ENCODE results near the gene NOVA2. TPM values are rescaled to one million over a fixed set of nuclear protein-coding genes. Genes with fewer than 3 reads are reported as not detected.

NOVA2 gene
- total RNA-seq, 1 experiment from 2014 or later, result 0.35 TPM

DNA sequence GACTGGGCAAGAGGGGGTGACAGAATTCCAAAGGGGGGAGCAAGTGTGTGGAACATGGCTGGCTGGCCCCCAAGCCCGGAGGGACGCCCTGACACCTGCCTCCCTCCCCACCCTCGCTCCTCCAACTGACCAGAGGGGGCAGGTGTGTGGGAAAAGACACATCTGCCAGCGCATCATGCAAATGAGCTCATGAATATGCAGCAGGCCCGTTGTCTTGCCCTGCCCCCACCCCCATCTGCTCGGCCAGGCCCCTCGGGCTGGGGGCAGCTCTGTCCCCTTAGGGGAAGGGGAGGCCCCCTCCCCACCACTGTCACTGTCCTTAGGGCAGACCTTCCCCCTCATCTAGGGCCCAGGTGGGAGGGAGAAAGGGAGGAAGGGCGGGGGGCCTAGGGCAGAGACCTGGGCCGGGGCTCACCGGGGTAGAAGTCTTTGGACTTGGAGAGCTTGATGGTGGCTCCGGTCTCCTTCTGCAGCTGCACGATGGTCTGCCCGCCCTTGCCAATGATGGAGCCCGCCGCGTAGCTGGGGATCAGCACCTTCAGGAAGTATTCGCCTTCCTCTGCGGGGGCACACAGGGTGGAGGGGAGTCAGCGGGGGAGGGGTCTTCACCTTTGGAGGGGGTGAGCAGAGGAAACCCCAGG lies 12.9 kb downstream of the NOVA2 start:
- peak overlapping the region; percentile 22; the same call in 1 of the 2 replicates for H3K4me3 ChIP-seq (ENCODE audit: insufficient read depth, low read depth, low read length)

GRCh38 chr19:45959517-45960025 lies 14.1 kb downstream of the NOVA2 start:
- no peak for DNase-seq
- H3K27me3 ChIP-seq (ENCODE audit: control insufficient read depth, insufficient read depth, low read length), result peaks cover 10% of the 10 kb centered on the region; the same call in 1 of the 2 replicates
- no peak overlapping the region for H3K4me3 ChIP-seq (ENCODE audit: insufficient read depth, low read depth, low read length)
- peaks cover 7% of the 10 kb centered on the region for H3K36me3 ChIP-seq (replicated peaks; ENCODE audit: control insufficient read depth, insufficient read depth, low read length)

More for the DNA sequence above, 12.9 kb downstream of the NOVA2 start:
- H3K36me3 ChIP-seq (replicated peaks; ENCODE audit: control insufficient read depth, insufficient read depth, low read length), result peaks cover 7% of the 10 kb centered on the region
- DNase-seq, result peak; percentile 95
- H3K27me3 ChIP-seq (ENCODE audit: control insufficient read depth, insufficient read depth, low read length), result peaks cover 10% of the 10 kb centered on the region; the same call in 1 of the 2 replicates

DNA sequence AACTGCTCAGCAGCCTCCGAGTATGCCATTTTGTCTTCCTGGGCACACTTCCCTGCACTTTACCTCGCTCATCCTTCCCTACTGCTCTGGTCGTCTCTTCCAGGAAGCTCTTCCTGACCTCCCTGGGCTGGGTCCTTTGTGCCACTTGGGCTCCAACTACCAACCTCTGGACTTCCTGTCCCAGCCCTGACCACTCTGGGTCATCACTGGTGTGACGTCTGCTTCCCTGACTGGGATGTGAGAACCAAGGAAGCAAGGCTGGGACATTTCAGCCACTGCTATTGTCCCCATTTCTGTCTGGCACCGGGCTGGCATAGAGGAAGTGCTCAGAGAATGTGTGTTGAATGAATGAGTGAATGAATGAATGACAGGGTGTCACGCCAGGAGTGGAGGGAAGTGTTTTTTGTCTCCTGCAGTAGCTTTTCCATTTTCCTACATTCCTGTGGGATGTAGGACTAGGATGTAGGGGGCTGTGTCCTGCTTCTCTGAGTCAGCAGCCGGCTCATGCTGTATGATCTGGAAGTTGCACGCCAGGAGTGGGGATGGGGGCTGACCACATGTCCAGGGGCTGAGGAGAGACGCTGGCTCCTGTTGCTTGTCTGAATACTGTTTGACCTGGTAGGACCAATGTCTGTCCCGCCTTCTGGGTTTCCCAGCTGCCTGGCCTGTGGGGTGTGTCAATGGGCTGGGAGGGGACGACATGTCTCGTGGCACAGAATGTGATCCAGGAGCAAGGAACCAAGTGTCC lies 14.7 kb downstream of the NOVA2 start:
- Histone ChIP-seq H3K4me3 (ENCODE audit: insufficient read depth, low read depth, low read length) (no peak overlapping the region), H3K36me3 (replicated peaks; ENCODE audit: control insufficient read depth, insufficient read depth, low read length) (peaks cover 7% of the 10 kb centered on the region), H3K27me3 (ENCODE audit: control insufficient read depth, insufficient read depth, low read length) (peaks cover 10% of the 10 kb centered on the region; the same call in 1 of the 2 replicates)
- no peak for DNase-seq

GRCh38 chr19:45958320-45958719 lies 15.3 kb downstream of the NOVA2 start:
- no peak overlapping the region for H3K4me3 ChIP-seq (ENCODE audit: insufficient read depth, low read depth, low read length)
- H3K36me3 ChIP-seq (replicated peaks; ENCODE audit: control insufficient read depth, insufficient read depth, low read length), result peaks cover 7% of the 10 kb centered on the region
- peaks cover 10% of the 10 kb centered on the region; the same call in 1 of the 2 replicates for H3K27me3 ChIP-seq (ENCODE audit: control insufficient read depth, insufficient read depth, low read length)
- no peak for DNase-seq

DNA sequence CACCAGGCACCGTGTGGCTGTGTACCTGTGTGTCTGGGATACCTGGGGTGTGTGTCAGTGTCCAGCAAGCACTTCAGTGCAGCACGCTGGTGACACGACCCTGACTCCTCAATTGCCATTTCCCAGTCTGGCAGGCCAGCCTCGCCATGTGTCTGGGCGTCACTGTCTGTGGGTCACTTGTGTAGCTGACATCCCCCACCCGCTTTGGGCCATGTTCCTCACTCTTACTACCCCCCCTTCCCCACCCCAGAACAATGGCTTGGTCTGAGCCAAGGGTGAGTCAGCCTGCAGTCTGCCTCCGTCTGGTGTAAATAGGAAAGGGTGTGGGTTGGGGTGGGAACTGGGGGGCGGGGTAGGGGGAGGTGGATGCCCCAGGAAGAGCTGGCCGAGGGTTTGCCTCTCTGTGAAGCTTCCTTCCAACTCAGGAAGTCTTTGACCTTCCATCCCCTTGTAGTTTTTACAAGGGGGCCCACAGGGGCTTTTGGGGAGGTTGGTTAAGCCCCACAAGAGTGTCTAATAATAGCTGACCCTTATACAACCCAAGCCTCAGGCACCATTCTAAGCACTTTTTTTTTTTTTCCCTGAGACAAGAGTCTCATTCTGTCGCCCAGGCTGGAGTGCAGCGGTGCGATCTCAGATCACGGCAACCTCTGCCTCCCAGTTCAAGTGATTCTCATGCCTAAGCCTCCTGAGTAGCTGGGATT lies 17.6 kb downstream of the NOVA2 start:
- peaks cover 7% of the 10 kb centered on the region for H3K36me3 ChIP-seq (replicated peaks; ENCODE audit: control insufficient read depth, insufficient read depth, low read length)
- peaks cover 6% of the 10 kb centered on the region; the same call in 1 of the 2 replicates for H3K27me3 ChIP-seq (ENCODE audit: control insufficient read depth, insufficient read depth, low read length)
- DNase-seq, result no peak
- no peak overlapping the region for H3K4me3 ChIP-seq (ENCODE audit: insufficient read depth, low read depth, low read length)

GRCh38 chr19:45954156-45954555 lies 19.5 kb downstream of the NOVA2 start:
- Histone ChIP-seq H3K27me3 (ENCODE audit: control insufficient read depth, insufficient read depth, low read length) (peaks cover 4% of the 10 kb centered on the region; the same call in 1 of the 2 replicates), H3K36me3 (replicated peaks; ENCODE audit: control insufficient read depth, insufficient read depth, low read length) (peaks cover 7% of the 10 kb centered on the region), H3K4me3 (ENCODE audit: insufficient read depth, low read depth, low read length) (no peak overlapping the region)
- DNase-seq, result peak; percentile 67

GRCh38 chr19:45953676-45954075 lies 20.0 kb downstream of the NOVA2 start:
- Histone ChIP-seq H3K36me3 (replicated peaks; ENCODE audit: control insufficient read depth, insufficient read depth, low read length) (peaks cover 4% of the 10 kb centered on the region), H3K27me3 (ENCODE audit: control insufficient read depth, insufficient read depth, low read length) (no peaks in the 10 kb centered on the region; the same call in 1 of the 2 replicates), H3K4me3 (ENCODE audit: insufficient read depth, low read depth, low read length) (no peak overlapping the region)
- DNase-seq, result no peak

DNA sequence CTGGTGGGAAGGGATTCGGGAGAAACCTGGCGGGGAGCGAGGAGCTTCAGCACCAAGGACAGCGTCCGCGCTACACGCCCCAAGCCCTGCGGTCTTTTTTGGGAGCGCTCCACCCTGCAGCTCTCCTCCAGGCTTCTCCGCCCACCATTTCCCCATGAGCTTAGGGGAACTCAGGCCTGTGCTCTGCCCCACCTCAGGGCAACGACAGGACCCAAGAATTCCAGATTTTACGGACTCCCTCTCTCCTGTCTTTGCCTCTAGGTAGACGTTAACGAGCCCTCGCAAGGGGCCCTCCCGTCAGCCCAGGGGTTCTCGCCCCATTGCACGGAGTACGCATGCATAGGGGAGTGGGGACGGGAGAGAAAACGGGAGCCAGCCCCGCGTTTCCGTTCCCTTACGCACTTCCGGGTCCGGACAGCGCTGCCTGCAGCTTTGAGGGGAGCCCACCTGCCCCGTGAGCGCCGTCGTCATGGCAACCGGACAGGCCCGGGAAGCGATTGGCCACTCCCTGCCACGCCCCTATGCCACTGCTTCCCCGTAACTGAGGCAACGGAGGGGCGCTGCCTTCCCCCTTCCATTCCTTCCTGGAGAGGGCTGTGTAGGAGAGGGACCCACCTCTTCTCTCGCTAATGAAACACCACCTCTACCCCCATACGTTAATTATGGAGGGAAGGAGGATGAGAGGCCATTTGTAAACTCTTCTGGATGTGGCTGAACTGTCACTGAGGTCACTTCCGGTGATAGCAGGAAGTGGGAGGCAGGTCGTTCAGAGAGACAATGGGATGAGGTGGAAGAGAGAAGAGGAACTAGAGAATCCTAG lies 20.8 kb downstream of the NOVA2 start:
- H3K4me3 ChIP-seq (ENCODE audit: insufficient read depth, low read depth, low read length), result peak overlapping the region; percentile 62
- no peaks in the 10 kb centered on the region; the same call in 1 of the 2 replicates for H3K36me3 ChIP-seq (replicated peaks; ENCODE audit: control insufficient read depth, insufficient read depth, low read length)
- DNase-seq, result peak; percentile 98
- H3K27me3 ChIP-seq (ENCODE audit: control insufficient read depth, insufficient read depth, low read length), result no peaks in the 10 kb centered on the region; the same call in 1 of the 2 replicates

DNA sequence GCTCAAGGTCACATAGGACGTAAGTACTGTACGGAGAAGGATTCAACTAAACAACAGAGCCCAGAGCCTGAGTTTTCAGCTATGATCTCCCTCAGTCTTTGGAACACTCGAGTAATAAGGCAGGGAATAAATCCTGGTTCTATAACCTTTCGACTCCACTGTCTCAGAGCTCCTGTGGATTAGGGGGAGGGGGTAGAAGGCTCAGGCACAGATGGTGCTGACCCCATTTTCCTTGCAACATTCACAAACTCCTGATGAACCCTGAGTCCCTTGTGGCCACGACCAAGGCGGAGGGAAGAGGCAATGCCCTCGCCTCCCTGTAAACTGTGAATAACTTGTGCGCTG lies 21.4 kb downstream of the NOVA2 start:
- H3K4me3 ChIP-seq (ENCODE audit: insufficient read depth, low read depth, low read length), result peak overlapping the region; percentile 62; the same call in 1 of the 2 replicates
- no peak for DNase-seq
- no peaks in the 10 kb centered on the region; the same call in 1 of the 2 replicates for H3K36me3 ChIP-seq (replicated peaks; ENCODE audit: control insufficient read depth, insufficient read depth, low read length)
- H3K27me3 ChIP-seq (ENCODE audit: control insufficient read depth, insufficient read depth, low read length), result no peaks in the 10 kb centered on the region; the same call in 1 of the 2 replicates

- Histone ChIP-seq H3K4me3 (ENCODE audit: insufficient read depth, low read depth, low read length) (no peak overlapping the region), H3K27me3 (ENCODE audit: control insufficient read depth, insufficient read depth, low read length) (no peaks in the 10 kb centered on the region; the same call in 1 of the 2 replicates), H3K36me3 (replicated peaks; ENCODE audit: control insufficient read depth, insufficient read depth, low read length) (no peaks in the 10 kb centered on the region)
- DNase-seq, result no peak
These were observed 25.7 kb downstream of the NOVA2 start for GRCh38 chr19:45947926-45948325.

- Histone ChIP-seq H3K36me3 (replicated peaks; ENCODE audit: control insufficient read depth, insufficient read depth, low read length) (peaks cover 1% of the 10 kb centered on the region; the same call in 1 of the 2 replicates), H3K4me3 (ENCODE audit: insufficient read depth, low read depth, low read length) (no peak overlapping the region), H3K27me3 (ENCODE audit: control insufficient read depth, insufficient read depth, low read length) (peaks cover 4% of the 10 kb centered on the region; the same call in 1 of the 2 replicates)
- DNase-seq, result peak; percentile 44
These were observed 33.2 kb downstream of the NOVA2 start for GRCh38 chr19:45940515-45940805.

GRCh38 chr19:45939792-45940514 lies 33.7 kb downstream of the NOVA2 start:
- peak; percentile 50 for DNase-seq
- peaks cover 9% of the 10 kb centered on the region; the same call in 1 of the 2 replicates for H3K27me3 ChIP-seq (ENCODE audit: control insufficient read depth, insufficient read depth, low read length)
- H3K36me3 ChIP-seq (replicated peaks; ENCODE audit: control insufficient read depth, insufficient read depth, low read length), result peaks cover 1% of the 10 kb centered on the region; the same call in 1 of the 2 replicates
- H3K4me3 ChIP-seq (ENCODE audit: insufficient read depth, low read depth, low read length), result no peak overlapping the region

DNA sequence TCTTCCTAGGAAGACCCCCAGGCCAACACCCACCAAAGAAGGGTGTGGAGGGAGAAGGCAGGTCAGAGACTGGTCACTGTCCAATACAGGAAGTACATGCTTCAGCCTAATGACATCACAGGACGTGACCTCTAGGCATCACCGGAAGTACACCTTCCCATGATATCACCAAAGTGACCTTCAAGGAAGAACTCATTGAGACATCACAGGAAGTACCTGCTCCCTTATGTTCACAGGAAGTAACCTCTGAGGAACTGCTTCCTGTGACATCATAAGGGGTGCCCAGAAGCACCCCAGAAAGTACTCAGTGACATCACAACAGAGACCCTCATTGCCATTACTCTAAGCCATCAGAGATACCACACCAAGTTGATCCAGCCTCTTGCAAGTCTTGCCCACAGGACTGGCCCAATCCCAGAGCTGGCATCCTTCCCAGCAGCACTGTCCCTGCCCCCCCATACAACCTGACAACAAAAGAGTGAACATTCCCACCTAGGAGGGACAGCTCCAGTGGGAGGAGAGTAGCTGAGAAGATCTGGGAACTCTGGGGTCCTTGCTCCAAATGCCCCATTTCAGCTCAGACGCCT lies 34.8 kb downstream of the NOVA2 start:
- no peak for DNase-seq
- Histone ChIP-seq H3K27me3 (ENCODE audit: control insufficient read depth, insufficient read depth, low read length) (peaks cover 11% of the 10 kb centered on the region; the same call in 1 of the 2 replicates), H3K36me3 (replicated peaks; ENCODE audit: control insufficient read depth, insufficient read depth, low read length) (peaks cover 1% of the 10 kb centered on the region; the same call in 1 of the 2 replicates), H3K4me3 (ENCODE audit: insufficient read depth, low read depth, low read length) (no peak overlapping the region)
